NCI-H2081 treated with DMSO at 0.1 percent for 48 hours (cell line): ENCODE results near the gene ITIH3.

ENCODE experiments used
- DNase-seq: peaks from one replicate; lab custom pipeline; 2025; lab: John Stamatoyannopoulos, UW

The ITIH3 gene

GRCh38 chr3:52845691-52846431 lies 51.3 kb downstream of the ITIH3 start:
- no peak for DNase-seq

- DNase-seq: no peak
These were observed 51.9 kb downstream of the ITIH3 start for GRCh38 chr3:52846432-52846965.

GRCh38 chr3:52847241-52847640 lies 52.6 kb downstream of the ITIH3 start:
- DNase-seq: no peak

- no peak for DNase-seq
These were observed 53.1 kb downstream of the ITIH3 start for GRCh38 chr3:52847726-52848125.

- no peak for DNase-seq
These were observed 54.0 kb downstream of the ITIH3 start for GRCh38 chr3:52848617-52849016.

- DNase-seq: no peak
These were observed 55.1 kb downstream of the ITIH3 start for GRCh38 chr3:52849656-52850055.

- no peak for DNase-seq
These were observed 56.8 kb downstream of the ITIH3 start for GRCh38 chr3:52851348-52851747.

GRCh38 chr3:52852419-52852818 lies 57.8 kb downstream of the ITIH3 start:
- DNase-seq: no peak

GRCh38 chr3:52854013-52854412 lies 59.4 kb downstream of the ITIH3 start:
- no peak for DNase-seq

- DNase-seq: no peak
These were observed 62.1 kb downstream of the ITIH3 start for GRCh38 chr3:52856666-52857065.

GRCh38 chr3:52857133-52857532 lies 62.5 kb downstream of the ITIH3 start:
- DNase-seq: no peak

- DNase-seq: no peak
These were observed 63.3 kb downstream of the ITIH3 start for GRCh38 chr3:52857864-52858263.
